ENCODE measurements around the gene SECISBP2. TPM values are rescaled to one million over a fixed set of nuclear protein-coding genes. Genes with fewer than 3 reads are reported as not detected.
A peak's percentile ranks its signal among the peaks of the same experiment; 100 is the strongest.

The SECISBP2 gene
- total and polyA plus RNA-seq, 2 donors from 2014 or later = 27.0 to 59.8 TPM

- no peak for FAIRE-seq
- Histone ChIP-seq H3K4me1 (ENCODE audit: control insufficient read depth in 2 of 3, insufficient read depth in 2 of 3, low read depth in 1 of 3, low read length in 3 of 3) (peaks cover 0 to 6% (median 4%) of the 10 kb centered on the region in 3 donors), H3K9ac (ENCODE audit: low read length in 3 of 3) (peak overlapping the region; percentile 15 to 63 (median 58)), H3K36me3 (ENCODE audit: control insufficient read depth in 2 of 3, insufficient read depth in 3 of 3, low read length in 3 of 3) (peaks cover 0 to 2% (median 0%) of the 10 kb centered on the region in 3 donors), H3K4me3 (ENCODE audit: low read length in 3 of 3) (peak overlapping the region; percentile 66 to 82 (median 76)), H3K27ac (ENCODE audit: low read depth in 2 of 2, low read length in 2 of 2) (peak overlapping the region in 1 of 2 donors; percentile 70), H3K27me3 (ENCODE audit: control insufficient read depth, insufficient read depth, low read length) (no peaks in the 10 kb centered on the region), H3K9me3 (ENCODE audit: control insufficient read depth in 2 of 3, insufficient read depth in 1 of 3, low read length in 3 of 3) (no peaks in the 10 kb centered on the region)
- TF ChIP-seq CTCF (IDR thresholded peaks at IDR 0.05; ENCODE audit: borderline replicate concordance, extremely low read depth, insufficient read depth) = no peak
- intact Hi-C loops (cut with DNase I) = no loop called here
- DNase-seq = peak in 4 of 5 donors; percentile 23 to 85 (median 51)
Observed at GRCh38 chr9:89311346-89312221, 6.7 kb upstream of the SECISBP2 start.

- H3K4me1 ChIP-seq (ENCODE audit: control insufficient read depth in 2 of 3, insufficient read depth in 2 of 3, low read depth in 1 of 3, low read length in 3 of 3) = peaks cover 0 to 6% (median 4%) of the 10 kb centered on the region in 3 donors
- peak overlapping the region; percentile 66 to 82 (median 73) for H3K4me3 ChIP-seq (ENCODE audit: low read length in 3 of 3)
- H3K27ac ChIP-seq (ENCODE audit: low read depth in 2 of 2, low read length in 2 of 2) = no peak overlapping the region
- DNase-seq (peak in 3 of 5 donors; percentile 40 to 66 (median 61)), FAIRE-seq (no peak)
- TF ChIP-seq CTCF (IDR thresholded peaks at IDR 0.05; ENCODE audit: borderline replicate concordance, extremely low read depth, insufficient read depth) = no peak
- H3K9ac ChIP-seq (ENCODE audit: low read length in 3 of 3) = peak overlapping the region in 2 of 3 donors; percentile 11 to 57
- H3K9me3 ChIP-seq (ENCODE audit: control insufficient read depth in 2 of 3, insufficient read depth in 1 of 3, low read length in 3 of 3) = no peaks in the 10 kb centered on the region
- intact Hi-C loops (cut with DNase I) = no loop called here
- no peaks in the 10 kb centered on the region for H3K27me3 ChIP-seq (ENCODE audit: control insufficient read depth, insufficient read depth, low read length)
- H3K36me3 ChIP-seq (ENCODE audit: control insufficient read depth in 2 of 3, insufficient read depth in 3 of 3, low read length in 3 of 3) = peaks cover 0 to 2% (median 0%) of the 10 kb centered on the region in 3 donors
Observed at GRCh38 chr9:89312222-89312571, 6.1 kb upstream of the SECISBP2 start.

- no peak for TF ChIP-seq CTCF (IDR thresholded peaks at IDR 0.05; ENCODE audit: borderline replicate concordance, extremely low read depth, insufficient read depth)
- H3K27me3 ChIP-seq (ENCODE audit: control insufficient read depth, insufficient read depth, low read length) = no peaks in the 10 kb centered on the region
- peaks cover 0 to 6% (median 0%) of the 10 kb centered on the region in 3 donors for H3K36me3 ChIP-seq (ENCODE audit: control insufficient read depth in 2 of 3, insufficient read depth in 3 of 3, low read length in 3 of 3)
- H3K4me1 ChIP-seq (ENCODE audit: control insufficient read depth in 2 of 3, insufficient read depth in 2 of 3, low read depth in 1 of 3, low read length in 3 of 3) = peaks cover 3 to 7% (median 6%) of the 10 kb centered on the region in 3 donors
- DNase-seq (no peak), FAIRE-seq (no peak)
- no peak overlapping the region for H3K9ac ChIP-seq (ENCODE audit: low read length in 3 of 3)
- intact Hi-C loops (cut with DNase I) = no loop called here
- no peak overlapping the region for H3K27ac ChIP-seq (ENCODE audit: low read depth in 2 of 2, low read length in 2 of 2)
- no peaks in the 10 kb centered on the region for H3K9me3 ChIP-seq (ENCODE audit: control insufficient read depth in 2 of 3, insufficient read depth in 1 of 3, low read length in 3 of 3)
- peak overlapping the region in 1 of 3 donors; percentile 8 for H3K4me3 ChIP-seq (ENCODE audit: low read length in 3 of 3)
Observed at GRCh38 chr9:89313842-89314241, 4.5 kb upstream of the SECISBP2 start.
